GM23338 (cell line): Measurements from ENCODE around the gene CYTL1. TPM values are rescaled to one million over a fixed set of nuclear protein-coding genes. Genes with fewer than 3 reads are reported as not detected.

Experiments
- ATAC-seq: fragments of 200-7000 bp; cut with Tn5 transposase; 3 replicates; pipeline ENCODE4 v1.9.1; 2020
- DNase-seq: peaks from one replicate; pipeline ENCODE4 v3.0.0-alpha.2; 2015; ENCODE audit warnings: low spot score
- H2AFZ ChIP-seq: fragments of 200-600 bp; sonication (generic); 2 replicates; pipeline ENCODE4 v1.8.0; 2016; ENCODE audit warnings: antibody characterized with exemption, mild to moderate bottlenecking, moderate library complexity
- H3F3A ChIP-seq: fragments of 200-600 bp; sonication (generic); replicated peaks from 2 replicates; pipeline ENCODE4 v1.8.0; 2017; ENCODE audit warnings: antibody characterized with exemption, mixed run types, low read depth
- H3K27ac ChIP-seq: fragments of 200-600 bp; sonication (generic); 2 replicates; pipeline ENCODE4 v1.6.1; 2016; ENCODE audit warnings: low read depth
- H3K27me3 ChIP-seq: fragments of 200-600 bp; sonication (generic); 2 replicates; pipeline ENCODE4 v1.8.0; 2016; ENCODE audit warnings: mild to moderate bottlenecking, mixed run types, moderate library complexity; ENCODE audit not compliant: insufficient read depth
- H3K36me3 ChIP-seq: fragments of 200-600 bp; sonication (generic); 2 replicates; pipeline ENCODE4 v1.8.0; 2016; ENCODE audit warnings: mild to moderate bottlenecking; ENCODE audit not compliant: insufficient read depth
- H3K4me1 ChIP-seq: fragments of 200-600 bp; sonication (generic); 2 replicates; pipeline ENCODE4 v1.8.0; 2016; ENCODE audit warnings: mild to moderate bottlenecking, moderate library complexity; ENCODE audit not compliant: insufficient read depth
- H3K4me2 ChIP-seq: fragments of 200-600 bp; sonication (generic); 2 replicates; pipeline ENCODE4 v1.7.1; 2017; ENCODE audit warnings: mixed run types
- H3K4me3 ChIP-seq: fragments of 200-600 bp; sonication (generic); 2 replicates; pipeline ENCODE4 v1.6.1; 2016; ENCODE audit warnings: mixed run types
- H3K79me2 ChIP-seq: fragments of 200-600 bp; sonication (generic); replicated peaks from 2 replicates; pipeline ENCODE4 v1.8.0; 2017; ENCODE audit warnings: mild to moderate bottlenecking; ENCODE audit not compliant: insufficient read depth
- H3K9me2 ChIP-seq: fragments of 200-600 bp; sonication (generic); 2 replicates; pipeline ENCODE4 v1.8.0; 2017; ENCODE audit not compliant: insufficient read depth
- H4K20me1 ChIP-seq: fragments of 200-600 bp; sonication (generic); replicated peaks from 2 replicates; pipeline ENCODE4 v1.8.0; 2017; ENCODE audit warnings: mild to moderate bottlenecking; ENCODE audit not compliant: insufficient read depth
- H3K27ac Mint-ChIP-seq: 2 replicates; pipeline ENCODE4 v1.8.0; 2020; ENCODE audit warnings: inconsistent platforms, mild to moderate bottlenecking, moderate library complexity, mixed read lengths
- H3K27me3 Mint-ChIP-seq: 3 replicates; pipeline ENCODE4 v1.8.0; 2022; ENCODE audit warnings: low read depth, mild to moderate bottlenecking, moderate library complexity, mixed read lengths, inconsistent platforms; ENCODE audit not compliant: insufficient read depth, poor library complexity
- H3K36me3 Mint-ChIP-seq: 3 replicates; pipeline ENCODE4 v1.8.0; 2021; ENCODE audit warnings: low read depth, mild to moderate bottlenecking, inconsistent platforms, moderate library complexity, mixed read lengths
- H3K4me1 Mint-ChIP-seq: 3 replicates; pipeline ENCODE4 v1.8.0; 2020; ENCODE audit warnings: mild to moderate bottlenecking, inconsistent platforms, mixed read lengths
- H3K4me3 Mint-ChIP-seq: 3 replicates; pipeline ENCODE4 v1.8.0; 2021; ENCODE audit warnings: moderate library complexity, mild to moderate bottlenecking, inconsistent platforms, mixed read lengths
- H3K9me3 Mint-ChIP-seq: 3 replicates; pipeline ENCODE4 v1.8.0; 2020; ENCODE audit warnings: moderate library complexity, mild to moderate bottlenecking, inconsistent platforms, mixed read lengths
- CREB1 ChIP-seq: fragments of 250-450 bp; sonication (Bioruptor Pico); IDR thresholded peaks from 2 replicates; pipeline ENCODE4 v1.5.0; 2020; ENCODE audit warnings: low read depth, mild to moderate bottlenecking, moderate library complexity
- EZH2 ChIP-seq: fragments of 200-600 bp; sonication (generic); IDR thresholded peaks from one replicate; pipeline ENCODE4 v1.8.0; 2017; ENCODE audit warnings: antibody characterized with exemption, mild to moderate bottlenecking, low read depth; ENCODE audit not compliant: unreplicated experiment
- EZH2phosphoT487 ChIP-seq: fragments of 200-600 bp; sonication (generic); IDR thresholded peaks from one replicate; pipeline ENCODE4 v1.8.1; 2018; ENCODE audit warnings: antibody characterized with exemption; ENCODE audit not compliant: unreplicated experiment
- JUNB ChIP-seq: IDR thresholded peaks from one replicate; pipeline ENCODE4 v1.6.1; 2016; ENCODE audit warnings: antibody characterized with exemption; ENCODE audit not compliant: unreplicated experiment
- NANOG ChIP-seq: IDR thresholded peaks from 2 replicates; pipeline ENCODE4 v1.6.1; 2016; ENCODE audit warnings: antibody characterized with exemption, borderline replicate concordance
- POLR2AphosphoS5 ChIP-seq: IDR thresholded peaks from 2 replicates; pipeline ENCODE4 v1.6.1; 2016; ENCODE audit warnings: antibody characterized with exemption, low read depth
- STAT1 ChIP-seq: IDR thresholded peaks from one replicate; pipeline ENCODE4 v1.6.1; 2016; ENCODE audit warnings: antibody characterized with exemption; ENCODE audit not compliant: unreplicated experiment
- ZNF114 ChIP-seq: fragments of 250-450 bp; sonication (Bioruptor Pico); IDR thresholded peaks from 2 replicates; pipeline ENCODE4 v1.5.0; 2020; ENCODE audit warnings: mild to moderate bottlenecking, moderate library complexity
- ZNF331 ChIP-seq: fragments of 250-450 bp; sonication (Bioruptor Pico); IDR thresholded peaks from 2 replicates; pipeline ENCODE4 v1.5.0; 2020; ENCODE audit warnings: low read depth, mild to moderate bottlenecking, moderate library complexity
- polyA plus RNA-seq: library from polyadenylated mRNA; unstranded; fragments of >200 nt; fragmentation: Nextera tagmentation; extraction: Ambion mirVana; gene quantifications from 2 replicates; pipeline ENCODE4 v1.2.1, GENCODE V29; 2016
- total RNA-seq: library from RNA; depleted of rRNA; stranded (reverse); fragments of >200 nt; shearing (Covaris generic); gene quantifications from 2 replicates; pipeline ENCODE4 v1.2.3, GENCODE V29; 2014
- TF ChIP-seq, protein P1 (sequence below): fragments of 250-450 bp; sonication (Bioruptor Pico); IDR thresholded peaks from 2 replicates; pipeline ENCODE4 v1.5.0; 2020; ENCODE audit warnings: mild to moderate bottlenecking, moderate library complexity
- TF ChIP-seq, protein P2 (sequence below): IDR thresholded peaks from one replicate; pipeline ENCODE4 v1.6.1; 2018; ENCODE audit warnings: antibody characterized with exemption; ENCODE audit not compliant: unreplicated experiment
- TF ChIP-seq, protein P3 (sequence below), 2 experiments: fragments of 200-600 bp in 1 of 2; sonication (generic) in 1 of 2; conservative IDR thresholded peaks; 2 replicates each; pipeline versions ENCODE4 v1.5.1 to v1.6.1; 2016 to 2017; ENCODE audit warnings: antibody characterized with exemption in 2 of 2, low read depth in 2 of 2, mild to moderate bottlenecking in 2 of 2, moderate library complexity in 1 of 2

Gene CYTL1
- total and polyA plus RNA-seq, 2 experiments from 2014 or later, result 12.6 to 17.6 TPM

DNA sequence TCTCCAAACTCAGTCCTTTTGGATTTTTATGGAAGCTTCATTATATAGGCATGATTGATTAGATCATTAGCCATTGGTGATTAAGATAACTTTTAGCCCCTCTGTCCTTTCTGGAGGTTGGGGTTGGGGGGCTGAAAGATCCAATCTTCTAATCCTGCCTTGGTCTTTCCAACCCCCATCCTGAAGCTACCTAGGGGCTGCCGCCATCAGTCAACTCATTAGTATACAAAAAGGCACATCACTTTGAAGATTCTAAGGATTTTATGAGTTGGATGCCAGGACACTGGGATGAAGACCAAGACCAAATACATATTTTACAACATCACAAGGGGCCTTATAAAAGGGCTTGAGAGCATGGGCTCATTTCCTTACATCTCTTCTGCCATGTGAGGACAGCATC is 47.5 kb downstream of the CYTL1 start:
- no peaks in the 10 kb centered on the region for H3F3A ChIP-seq
- DNase-seq (no peak), ATAC-seq (no peak)
- H3K27me3 Mint-ChIP-seq, result peaks cover 8% of the 10 kb centered on the region
- H3K4me1 ChIP-seq, result no peaks in the 10 kb centered on the region
- no peaks in the 10 kb centered on the region for H3K4me1 Mint-ChIP-seq
- no peak overlapping the region for H3K4me3 Mint-ChIP-seq
- peaks cover 41% of the 10 kb centered on the region for H3K9me3 Mint-ChIP-seq
- H3K9me2 ChIP-seq, result no peaks in the 10 kb centered on the region
- H3K36me3 ChIP-seq, result peaks cover 3% of the 10 kb centered on the region; the same call in 1 of the 2 replicates
- no peak overlapping the region for H3K4me3 ChIP-seq
- H3K4me2 ChIP-seq, result no peak overlapping the region
- H4K20me1 ChIP-seq, result no peaks in the 10 kb centered on the region
- TF ChIP-seq EZH2, result no peak
- no peaks in the 10 kb centered on the region for H3K27me3 ChIP-seq
- H3K27ac ChIP-seq, result no peak overlapping the region
- peaks cover 20% of the 10 kb centered on the region for H3K36me3 Mint-ChIP-seq
- no peaks in the 10 kb centered on the region for H3K79me2 ChIP-seq
- no peak overlapping the region for H2AFZ ChIP-seq
- no peak overlapping the region for H3K27ac Mint-ChIP-seq

DNA sequence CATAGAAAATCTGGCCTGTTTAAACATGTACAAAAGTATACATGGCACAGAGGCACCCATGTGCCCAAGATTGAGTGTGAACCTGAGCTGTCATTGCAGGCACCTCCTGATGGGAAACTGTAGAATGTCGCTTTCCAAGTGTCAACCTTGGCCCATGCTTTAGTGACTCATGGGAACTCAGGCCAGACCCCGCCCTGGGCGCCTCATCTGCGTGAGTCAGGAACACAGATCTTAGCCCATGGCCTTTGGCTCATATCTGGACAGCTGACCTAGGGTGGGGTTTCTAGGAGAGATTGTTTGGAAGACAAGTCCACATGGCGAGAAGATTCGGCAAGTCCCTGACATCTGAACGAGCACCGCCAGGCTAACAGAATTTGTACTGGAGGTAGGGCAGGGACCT is 50.0 kb downstream of the CYTL1 start:
- H3K4me3 Mint-ChIP-seq, result no peak overlapping the region
- TF ChIP-seq JUNB (no peak), ZNF114 (CRISPR knock-in tag) (no peak), POLR2AphosphoS5 (no peak), CREB1 (CRISPR knock-in tag) (no peak), EZH2phosphoT487 (no peak), STAT1 (no peak), NANOG (no peak), EZH2 (no peak), ZNF331 (CRISPR knock-in tag) (no peak)
- TF ChIP-seq, protein P1, sequence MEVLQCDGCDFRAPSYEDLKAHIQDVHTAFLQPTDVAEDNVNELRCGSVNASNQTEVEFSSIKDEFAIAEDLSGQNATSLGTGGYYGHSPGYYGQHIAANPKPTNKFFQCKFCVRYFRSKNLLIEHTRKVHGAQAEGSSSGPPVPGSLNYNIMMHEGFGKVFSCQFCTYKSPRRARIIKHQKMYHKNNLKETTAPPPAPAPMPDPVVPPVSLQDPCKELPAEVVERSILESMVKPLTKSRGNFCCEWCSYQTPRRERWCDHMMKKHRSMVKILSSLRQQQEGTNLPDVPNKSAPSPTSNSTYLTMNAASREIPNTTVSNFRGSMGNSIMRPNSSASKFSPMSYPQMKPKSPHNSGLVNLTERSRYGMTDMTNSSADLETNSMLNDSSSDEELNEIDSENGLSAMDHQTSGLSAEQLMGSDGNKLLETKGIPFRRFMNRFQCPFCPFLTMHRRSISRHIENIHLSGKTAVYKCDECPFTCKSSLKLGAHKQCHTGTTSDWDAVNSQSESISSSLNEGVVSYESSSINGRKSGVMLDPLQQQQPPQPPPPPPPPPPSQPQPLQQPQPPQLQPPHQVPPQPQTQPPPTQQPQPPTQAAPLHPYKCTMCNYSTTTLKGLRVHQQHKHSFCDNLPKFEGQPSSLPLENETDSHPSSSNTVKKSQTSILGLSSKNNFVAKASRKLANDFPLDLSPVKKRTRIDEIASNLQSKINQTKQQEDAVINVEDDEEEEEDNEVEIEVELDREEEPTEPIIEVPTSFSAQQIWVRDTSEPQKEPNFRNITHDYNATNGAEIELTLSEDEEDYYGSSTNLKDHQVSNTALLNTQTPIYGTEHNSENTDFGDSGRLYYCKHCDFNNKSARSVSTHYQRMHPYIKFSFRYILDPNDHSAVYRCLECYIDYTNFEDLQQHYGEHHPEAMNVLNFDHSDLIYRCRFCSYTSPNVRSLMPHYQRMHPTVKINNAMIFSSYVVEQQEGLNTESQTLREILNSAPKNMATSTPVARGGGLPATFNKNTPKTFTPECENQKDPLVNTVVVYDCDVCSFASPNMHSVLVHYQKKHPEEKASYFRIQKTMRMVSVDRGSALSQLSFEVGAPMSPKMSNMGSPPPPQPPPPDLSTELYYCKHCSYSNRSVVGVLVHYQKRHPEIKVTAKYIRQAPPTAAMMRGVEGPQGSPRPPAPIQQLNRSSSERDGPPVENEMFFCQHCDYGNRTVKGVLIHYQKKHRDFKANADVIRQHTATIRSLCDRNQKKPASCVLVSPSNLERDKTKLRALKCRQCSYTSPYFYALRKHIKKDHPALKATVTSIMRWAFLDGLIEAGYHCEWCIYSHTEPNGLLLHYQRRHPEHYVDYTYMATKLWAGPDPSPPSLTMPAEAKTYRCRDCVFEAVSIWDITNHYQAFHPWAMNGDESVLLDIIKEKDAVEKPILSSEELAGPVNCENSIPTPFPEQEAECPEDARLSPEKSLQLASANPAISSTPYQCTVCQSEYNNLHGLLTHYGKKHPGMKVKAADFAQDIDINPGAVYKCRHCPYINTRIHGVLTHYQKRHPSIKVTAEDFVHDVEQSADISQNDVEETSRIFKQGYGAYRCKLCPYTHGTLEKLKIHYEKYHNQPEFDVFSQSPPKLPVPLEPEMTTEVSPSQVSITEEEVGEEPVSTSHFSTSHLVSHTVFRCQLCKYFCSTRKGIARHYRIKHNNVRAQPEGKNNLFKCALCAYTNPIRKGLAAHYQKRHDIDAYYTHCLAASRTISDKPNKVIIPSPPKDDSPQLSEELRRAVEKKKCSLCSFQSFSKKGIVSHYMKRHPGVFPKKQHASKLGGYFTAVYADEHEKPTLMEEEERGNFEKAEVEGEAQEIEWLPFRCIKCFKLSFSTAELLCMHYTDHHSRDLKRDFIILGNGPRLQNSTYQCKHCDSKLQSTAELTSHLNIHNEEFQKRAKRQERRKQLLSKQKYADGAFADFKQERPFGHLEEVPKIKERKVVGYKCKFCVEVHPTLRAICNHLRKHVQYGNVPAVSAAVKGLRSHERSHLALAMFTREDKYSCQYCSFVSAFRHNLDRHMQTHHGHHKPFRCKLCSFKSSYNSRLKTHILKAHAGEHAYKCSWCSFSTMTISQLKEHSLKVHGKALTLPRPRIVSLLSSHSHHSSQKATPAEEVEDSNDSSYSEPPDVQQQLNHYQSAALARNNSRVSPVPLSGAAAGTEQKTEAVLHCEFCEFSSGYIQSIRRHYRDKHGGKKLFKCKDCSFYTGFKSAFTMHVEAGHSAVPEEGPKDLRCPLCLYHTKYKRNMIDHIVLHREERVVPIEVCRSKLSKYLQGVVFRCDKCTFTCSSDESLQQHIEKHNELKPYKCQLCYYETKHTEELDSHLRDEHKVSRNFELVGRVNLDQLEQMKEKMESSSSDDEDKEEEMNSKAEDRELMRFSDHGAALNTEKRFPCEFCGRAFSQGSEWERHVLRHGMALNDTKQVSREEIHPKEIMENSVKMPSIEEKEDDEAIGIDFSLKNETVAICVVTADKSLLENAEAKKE (CRISPR knock-in tag), result no peak
- TF ChIP-seq, protein P2, sequence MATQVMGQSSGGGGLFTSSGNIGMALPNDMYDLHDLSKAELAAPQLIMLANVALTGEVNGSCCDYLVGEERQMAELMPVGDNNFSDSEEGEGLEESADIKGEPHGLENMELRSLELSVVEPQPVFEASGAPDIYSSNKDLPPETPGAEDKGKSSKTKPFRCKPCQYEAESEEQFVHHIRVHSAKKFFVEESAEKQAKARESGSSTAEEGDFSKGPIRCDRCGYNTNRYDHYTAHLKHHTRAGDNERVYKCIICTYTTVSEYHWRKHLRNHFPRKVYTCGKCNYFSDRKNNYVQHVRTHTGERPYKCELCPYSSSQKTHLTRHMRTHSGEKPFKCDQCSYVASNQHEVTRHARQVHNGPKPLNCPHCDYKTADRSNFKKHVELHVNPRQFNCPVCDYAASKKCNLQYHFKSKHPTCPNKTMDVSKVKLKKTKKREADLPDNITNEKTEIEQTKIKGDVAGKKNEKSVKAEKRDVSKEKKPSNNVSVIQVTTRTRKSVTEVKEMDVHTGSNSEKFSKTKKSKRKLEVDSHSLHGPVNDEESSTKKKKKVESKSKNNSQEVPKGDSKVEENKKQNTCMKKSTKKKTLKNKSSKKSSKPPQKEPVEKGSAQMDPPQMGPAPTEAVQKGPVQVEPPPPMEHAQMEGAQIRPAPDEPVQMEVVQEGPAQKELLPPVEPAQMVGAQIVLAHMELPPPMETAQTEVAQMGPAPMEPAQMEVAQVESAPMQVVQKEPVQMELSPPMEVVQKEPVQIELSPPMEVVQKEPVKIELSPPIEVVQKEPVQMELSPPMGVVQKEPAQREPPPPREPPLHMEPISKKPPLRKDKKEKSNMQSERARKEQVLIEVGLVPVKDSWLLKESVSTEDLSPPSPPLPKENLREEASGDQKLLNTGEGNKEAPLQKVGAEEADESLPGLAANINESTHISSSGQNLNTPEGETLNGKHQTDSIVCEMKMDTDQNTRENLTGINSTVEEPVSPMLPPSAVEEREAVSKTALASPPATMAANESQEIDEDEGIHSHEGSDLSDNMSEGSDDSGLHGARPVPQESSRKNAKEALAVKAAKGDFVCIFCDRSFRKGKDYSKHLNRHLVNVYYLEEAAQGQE, result no peak
- TF ChIP-seq, protein P3, sequence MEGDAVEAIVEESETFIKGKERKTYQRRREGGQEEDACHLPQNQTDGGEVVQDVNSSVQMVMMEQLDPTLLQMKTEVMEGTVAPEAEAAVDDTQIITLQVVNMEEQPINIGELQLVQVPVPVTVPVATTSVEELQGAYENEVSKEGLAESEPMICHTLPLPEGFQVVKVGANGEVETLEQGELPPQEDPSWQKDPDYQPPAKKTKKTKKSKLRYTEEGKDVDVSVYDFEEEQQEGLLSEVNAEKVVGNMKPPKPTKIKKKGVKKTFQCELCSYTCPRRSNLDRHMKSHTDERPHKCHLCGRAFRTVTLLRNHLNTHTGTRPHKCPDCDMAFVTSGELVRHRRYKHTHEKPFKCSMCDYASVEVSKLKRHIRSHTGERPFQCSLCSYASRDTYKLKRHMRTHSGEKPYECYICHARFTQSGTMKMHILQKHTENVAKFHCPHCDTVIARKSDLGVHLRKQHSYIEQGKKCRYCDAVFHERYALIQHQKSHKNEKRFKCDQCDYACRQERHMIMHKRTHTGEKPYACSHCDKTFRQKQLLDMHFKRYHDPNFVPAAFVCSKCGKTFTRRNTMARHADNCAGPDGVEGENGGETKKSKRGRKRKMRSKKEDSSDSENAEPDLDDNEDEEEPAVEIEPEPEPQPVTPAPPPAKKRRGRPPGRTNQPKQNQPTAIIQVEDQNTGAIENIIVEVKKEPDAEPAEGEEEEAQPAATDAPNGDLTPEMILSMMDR (conservative IDR thresholded peaks at IDR 0.05; ENCODE audit: low read depth in 2 of 2), result no peak
- H3K27me3 Mint-ChIP-seq, result peaks cover 6% of the 10 kb centered on the region
- Histone ChIP-seq H3K27ac (no peak overlapping the region), H2AFZ (no peak overlapping the region), H3K79me2 (no peaks in the 10 kb centered on the region), H3F3A (no peaks in the 10 kb centered on the region), H4K20me1 (no peaks in the 10 kb centered on the region), H3K4me2 (no peak overlapping the region), H3K4me3 (no peak overlapping the region), H3K4me1 (no peaks in the 10 kb centered on the region), H3K27me3 (no peaks in the 10 kb centered on the region), H3K9me2 (no peaks in the 10 kb centered on the region), H3K36me3 (no peaks in the 10 kb centered on the region; the same call in 1 of the 2 replicates)
- ATAC-seq (no peak), DNase-seq (no peak)
- no peak overlapping the region for H3K27ac Mint-ChIP-seq
- H3K36me3 Mint-ChIP-seq, result peaks cover 6% of the 10 kb centered on the region
- peaks cover 21% of the 10 kb centered on the region for H3K9me3 Mint-ChIP-seq
- H3K4me1 Mint-ChIP-seq, result no peaks in the 10 kb centered on the region
